ENCODE data around the gene HDAC10.

- TF ChIP-seq POLR2A (IDR thresholded peaks at IDR 0.05): no peak
- TF ChIP-seq CTCF (IDR thresholded peaks at IDR 0.05): no peak
Measured at GRCh38 chr22:50270666-50271394, 19.8 kb upstream of the HDAC10 start.

Measured in thyroid gland (tissue), 4 donors.